Measurements from ENCODE around the gene CLNK. TPM values are rescaled to one million over a fixed set of nuclear protein-coding genes. Genes with fewer than 3 reads are reported as not detected.

The CLNK gene
- total and polyA plus RNA-seq, 4 donors: under 0.01 to 0.01 (median under 0.01) TPM; not detected in 1

- Histone ChIP-seq H3K4me3 (ENCODE audit: low read depth in 1 of 3, low read length in 3 of 3) (no peak overlapping the region), H3K9me3 (ENCODE audit: control insufficient read depth in 4 of 4, low read length in 3 of 4) (peaks cover 0 to 2% (median 0%) of the 10 kb centered on the region in 4 donors), H3K27me3 (ENCODE audit: control insufficient read depth in 4 of 4, insufficient read depth in 4 of 4, low read length in 3 of 4) (no peaks in the 10 kb centered on the region), H3K9ac (ENCODE audit: low read depth in 1 of 2, low read length in 2 of 2) (no peak overlapping the region), H3K4me1 (ENCODE audit: control insufficient read depth in 4 of 4, insufficient read depth in 4 of 4, low read length in 3 of 4) (no peaks in the 10 kb centered on the region), H3K36me3 (ENCODE audit: control insufficient read depth in 4 of 4, insufficient read depth in 3 of 4, low read depth in 1 of 4, low read length in 3 of 4) (no peaks in the 10 kb centered on the region), H3K27ac (ENCODE audit: low read depth in 1 of 2, low read length in 2 of 2) (no peak overlapping the region)
- 76% methylated on average over 2 of the region's 2 CpGs for WGBS
- no peak for DNase-seq (ENCODE audit: low spot score)
- TF ChIP-seq CTCF (IDR thresholded peaks at IDR 0.05; ENCODE audit: low read depth, low read length, missing input control): no peak
- no peak for TF ChIP-seq NR2F2 (IDR thresholded peaks at IDR 0.05)
- no peak for TF ChIP-seq SP1 (IDR thresholded peaks at IDR 0.05)
- TF ChIP-seq RAD21 (IDR thresholded peaks at IDR 0.05): no peak
- no peak for TF ChIP-seq EGR1 (IDR thresholded peaks at IDR 0.05; ENCODE audit: low read depth in 2 of 2)
- TF ChIP-seq FOXA1 (IDR thresholded peaks at IDR 0.05): no peak
- TF ChIP-seq JUND (IDR thresholded peaks at IDR 0.05): no peak
- no peak for TF ChIP-seq REST (IDR thresholded peaks at IDR 0.05)
- TF ChIP-seq YY1 (IDR thresholded peaks at IDR 0.05): no peak
- TF ChIP-seq GABPA (IDR thresholded peaks at IDR 0.05 in 1 of 2, conservative IDR thresholded peaks at IDR 0.05 in 1 of 2): no peak
- TF ChIP-seq, protein P1, sequence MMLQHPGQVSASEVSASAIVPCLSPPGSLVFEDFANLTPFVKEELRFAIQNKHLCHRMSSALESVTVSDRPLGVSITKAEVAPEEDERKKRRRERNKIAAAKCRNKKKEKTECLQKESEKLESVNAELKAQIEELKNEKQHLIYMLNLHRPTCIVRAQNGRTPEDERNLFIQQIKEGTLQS (IDR thresholded peaks at IDR 0.05): no peak
- TF ChIP-seq HNF4A (conservative IDR thresholded peaks at IDR 0.05): no peak
- no peak for TF ChIP-seq FOXA2 (IDR thresholded peaks at IDR 0.05)
- no peak for TF ChIP-seq ZBTB33 (IDR thresholded peaks at IDR 0.05)
- TF ChIP-seq, protein P2, sequence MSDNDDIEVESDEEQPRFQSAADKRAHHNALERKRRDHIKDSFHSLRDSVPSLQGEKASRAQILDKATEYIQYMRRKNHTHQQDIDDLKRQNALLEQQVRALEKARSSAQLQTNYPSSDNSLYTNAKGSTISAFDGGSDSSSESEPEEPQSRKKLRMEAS (IDR thresholded peaks at IDR 0.05): no peak
- TF ChIP-seq RXRA (IDR thresholded peaks at IDR 0.05): no peak
- TF ChIP-seq TAF1 (conservative IDR thresholded peaks at IDR 0.05): no peak
Observed at GRCh38 chr4:10571909-10572308, 112.7 kb downstream of the CLNK start.
